ENCODE results near the gene UBE3C. TPM values are rescaled to one million over a fixed set of nuclear protein-coding genes. Genes with fewer than 3 reads are reported as not detected.

UBE3C gene
- total and polyA plus RNA-seq, 9 of the 15 experiments (the other 6 are each of a cell fraction or from before 2014, with no cell fraction given): 9.6 to 91.7 (median 75.4) TPM

DNA sequence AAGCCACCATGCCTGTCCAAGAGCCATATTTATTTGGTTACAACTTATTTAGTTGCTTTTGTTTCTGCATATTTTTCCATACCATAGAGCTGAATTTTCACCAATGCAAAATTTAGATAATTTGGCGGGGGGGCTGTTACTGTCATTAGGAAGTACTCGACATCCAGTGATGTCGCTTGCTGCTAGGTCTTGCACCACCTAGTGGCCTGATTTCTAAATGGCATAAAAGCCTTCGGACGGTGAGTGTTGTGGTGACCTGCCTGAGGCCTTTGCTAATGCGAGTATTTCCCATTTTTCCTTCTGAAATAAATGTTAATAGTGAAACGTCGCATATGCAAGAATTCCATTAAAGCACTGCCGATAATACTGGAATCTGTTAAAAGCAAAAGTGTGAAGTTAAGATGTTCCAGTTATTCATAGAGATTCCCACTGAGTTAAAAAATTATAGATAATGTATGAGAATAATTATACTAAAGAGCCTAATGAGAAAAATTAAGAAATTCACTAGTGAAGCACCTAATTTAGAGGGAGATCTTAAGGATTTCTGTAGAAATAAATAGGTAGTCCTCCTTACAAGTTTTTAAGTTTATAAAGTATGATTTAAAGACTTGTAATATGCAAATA lies 112.0 kb downstream of the UBE3C start (continued):
- TF ChIP-seq, protein P1, sequence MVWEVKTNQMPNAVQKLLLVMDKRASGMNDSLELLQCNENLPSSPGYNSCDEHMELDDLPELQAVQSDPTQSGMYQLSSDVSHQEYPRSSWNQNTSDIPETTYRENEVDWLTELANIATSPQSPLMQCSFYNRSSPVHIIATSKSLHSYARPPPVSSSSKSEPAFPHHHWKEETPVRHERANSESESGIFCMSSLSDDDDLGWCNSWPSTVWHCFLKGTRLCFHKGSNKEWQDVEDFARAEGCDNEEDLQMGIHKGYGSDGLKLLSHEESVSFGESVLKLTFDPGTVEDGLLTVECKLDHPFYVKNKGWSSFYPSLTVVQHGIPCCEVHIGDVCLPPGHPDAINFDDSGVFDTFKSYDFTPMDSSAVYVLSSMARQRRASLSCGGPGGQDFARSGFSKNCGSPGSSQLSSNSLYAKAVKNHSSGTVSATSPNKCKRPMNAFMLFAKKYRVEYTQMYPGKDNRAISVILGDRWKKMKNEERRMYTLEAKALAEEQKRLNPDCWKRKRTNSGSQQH (CRISPR knock-in tag; IDR thresholded peaks at IDR 0.05): no peak
- TF ChIP-seq, protein P2, sequence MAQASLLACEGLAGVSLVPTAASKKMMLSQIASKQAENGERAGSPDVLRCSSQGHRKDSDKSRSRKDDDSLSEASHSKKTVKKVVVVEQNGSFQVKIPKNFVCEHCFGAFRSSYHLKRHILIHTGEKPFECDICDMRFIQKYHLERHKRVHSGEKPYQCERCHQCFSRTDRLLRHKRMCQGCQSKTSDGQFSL (CRISPR knock-in tag; IDR thresholded peaks at IDR 0.05): peak; percentile 86
- TF ChIP-seq, protein P2 (tag; IDR thresholded peaks at IDR 0.05): peak in 1 of 2 experiments; percentile 62; a peak in 1 of 4 replicates
- TF ChIP-seq ZNF717 (CRISPR knock-in tag; IDR thresholded peaks at IDR 0.05) (no peak), ZNF253 (CRISPR knock-in tag; conservative IDR thresholded peaks at IDR 0.05) (no peak), SMC3 (conservative IDR thresholded peaks at IDR 0.05; ENCODE audit: insufficient read depth, low read depth, low read length) (peak; percentile 66), ZNF41 (CRISPR knock-in tag; conservative IDR thresholded peaks at IDR 0.05) (no peak), ZC3H8 (IDR thresholded peaks at IDR 0.05) (no peak), CEBPG (CRISPR knock-in tag; IDR thresholded peaks at IDR 0.05) (no peak), CEBPG (tag; conservative IDR thresholded peaks at IDR 0.05 in 1 of 2, IDR thresholded peaks at IDR 0.05 in 1 of 2) (0 out of 4 replicates have a peak, but pooled peaks of 1 of the 2 experiments have one; percentile 22), ZNF3 (CRISPR knock-in tag; IDR thresholded peaks at IDR 0.05) (no peak), ESRRB (CRISPR knock-in tag; IDR thresholded peaks at IDR 0.05; ENCODE audit: borderline replicate concordance) (no peak), KLF1 (tag; IDR thresholded peaks at IDR 0.05) (no peak)
- TF ChIP-seq, protein P3, sequence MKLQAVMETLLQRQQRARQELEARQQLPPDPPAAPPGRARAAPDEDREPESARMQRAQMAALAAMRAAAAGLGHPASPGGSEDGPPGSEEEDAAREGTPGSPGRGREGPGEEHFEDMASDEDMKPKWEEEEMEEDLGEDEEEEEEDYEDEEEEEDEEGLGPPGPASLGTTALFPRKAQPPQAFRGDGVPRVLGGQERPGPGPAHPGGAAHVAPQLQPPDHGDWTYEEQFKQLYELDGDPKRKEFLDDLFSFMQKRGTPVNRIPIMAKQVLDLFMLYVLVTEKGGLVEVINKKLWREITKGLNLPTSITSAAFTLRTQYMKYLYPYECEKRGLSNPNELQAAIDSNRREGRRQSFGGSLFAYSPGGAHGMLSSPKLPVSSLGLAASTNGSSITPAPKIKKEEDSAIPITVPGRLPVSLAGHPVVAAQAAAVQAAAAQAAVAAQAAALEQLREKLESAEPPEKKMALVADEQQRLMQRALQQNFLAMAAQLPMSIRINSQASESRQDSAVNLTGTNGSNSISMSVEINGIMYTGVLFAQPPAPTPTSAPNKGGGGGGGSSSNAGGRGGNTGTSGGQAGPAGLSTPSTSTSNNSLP (IDR thresholded peaks at IDR 0.05; ENCODE audit: borderline replicate concordance, low read depth, low read length): peak; percentile 92
- TF ChIP-seq, protein P4, sequence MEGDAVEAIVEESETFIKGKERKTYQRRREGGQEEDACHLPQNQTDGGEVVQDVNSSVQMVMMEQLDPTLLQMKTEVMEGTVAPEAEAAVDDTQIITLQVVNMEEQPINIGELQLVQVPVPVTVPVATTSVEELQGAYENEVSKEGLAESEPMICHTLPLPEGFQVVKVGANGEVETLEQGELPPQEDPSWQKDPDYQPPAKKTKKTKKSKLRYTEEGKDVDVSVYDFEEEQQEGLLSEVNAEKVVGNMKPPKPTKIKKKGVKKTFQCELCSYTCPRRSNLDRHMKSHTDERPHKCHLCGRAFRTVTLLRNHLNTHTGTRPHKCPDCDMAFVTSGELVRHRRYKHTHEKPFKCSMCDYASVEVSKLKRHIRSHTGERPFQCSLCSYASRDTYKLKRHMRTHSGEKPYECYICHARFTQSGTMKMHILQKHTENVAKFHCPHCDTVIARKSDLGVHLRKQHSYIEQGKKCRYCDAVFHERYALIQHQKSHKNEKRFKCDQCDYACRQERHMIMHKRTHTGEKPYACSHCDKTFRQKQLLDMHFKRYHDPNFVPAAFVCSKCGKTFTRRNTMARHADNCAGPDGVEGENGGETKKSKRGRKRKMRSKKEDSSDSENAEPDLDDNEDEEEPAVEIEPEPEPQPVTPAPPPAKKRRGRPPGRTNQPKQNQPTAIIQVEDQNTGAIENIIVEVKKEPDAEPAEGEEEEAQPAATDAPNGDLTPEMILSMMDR (IDR thresholded peaks at IDR 0.05 in 2 of 3, conservative IDR thresholded peaks at IDR 0.05 in 1 of 3; ENCODE audit: insufficient read depth in 2 of 3, low read depth in 1 of 3, low read length in 3 of 3): peak; percentile 83 to 94 (median 91)
- TF ChIP-seq, protein P5, sequence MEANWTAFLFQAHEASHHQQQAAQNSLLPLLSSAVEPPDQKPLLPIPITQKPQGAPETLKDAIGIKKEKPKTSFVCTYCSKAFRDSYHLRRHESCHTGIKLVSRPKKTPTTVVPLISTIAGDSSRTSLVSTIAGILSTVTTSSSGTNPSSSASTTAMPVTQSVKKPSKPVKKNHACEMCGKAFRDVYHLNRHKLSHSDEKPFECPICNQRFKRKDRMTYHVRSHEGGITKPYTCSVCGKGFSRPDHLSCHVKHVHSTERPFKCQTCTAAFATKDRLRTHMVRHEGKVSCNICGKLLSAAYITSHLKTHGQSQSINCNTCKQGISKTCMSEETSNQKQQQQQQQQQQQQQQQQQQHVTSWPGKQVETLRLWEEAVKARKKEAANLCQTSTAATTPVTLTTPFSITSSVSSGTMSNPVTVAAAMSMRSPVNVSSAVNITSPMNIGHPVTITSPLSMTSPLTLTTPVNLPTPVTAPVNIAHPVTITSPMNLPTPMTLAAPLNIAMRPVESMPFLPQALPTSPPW (CRISPR knock-in tag; IDR thresholded peaks at IDR 0.05): peak; percentile 68
- TF ChIP-seq, protein P6, sequence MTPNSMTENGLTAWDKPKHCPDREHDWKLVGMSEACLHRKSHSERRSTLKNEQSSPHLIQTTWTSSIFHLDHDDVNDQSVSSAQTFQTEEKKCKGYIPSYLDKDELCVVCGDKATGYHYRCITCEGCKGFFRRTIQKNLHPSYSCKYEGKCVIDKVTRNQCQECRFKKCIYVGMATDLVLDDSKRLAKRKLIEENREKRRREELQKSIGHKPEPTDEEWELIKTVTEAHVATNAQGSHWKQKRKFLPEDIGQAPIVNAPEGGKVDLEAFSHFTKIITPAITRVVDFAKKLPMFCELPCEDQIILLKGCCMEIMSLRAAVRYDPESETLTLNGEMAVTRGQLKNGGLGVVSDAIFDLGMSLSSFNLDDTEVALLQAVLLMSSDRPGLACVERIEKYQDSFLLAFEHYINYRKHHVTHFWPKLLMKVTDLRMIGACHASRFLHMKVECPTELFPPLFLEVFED (CRISPR knock-in tag; conservative IDR thresholded peaks at IDR 0.05): no peak

All from K562 (cell line).